ENCODE results near the gene FCGR2B.

The FCGR2B gene

GRCh38 chr1:161720422-161720821, 57.5 kb downstream of the FCGR2B start:
- no peak overlapping the region for H2AFZ ChIP-seq (ENCODE audit: low read depth, low read length)
- TF ChIP-seq EZH2 (IDR thresholded peaks at IDR 0.05; ENCODE audit: borderline replicate concordance, low read depth, low read length, severe bottlenecking) (no peak), CTCF (IDR thresholded peaks at IDR 0.05; ENCODE audit: borderline replicate concordance, extremely low read depth, low read length, poor library complexity, severe bottlenecking) (no peak)
- peaks cover 52% of the 10 kb centered on the region for H3K27me3 ChIP-seq (ENCODE audit: insufficient read depth, low read length, poor library complexity)
- H3K36me3 ChIP-seq (ENCODE audit: insufficient read depth, low read length), result no peaks in the 10 kb centered on the region
- no peak overlapping the region for H3K4me3 ChIP-seq (ENCODE audit: low read depth in 1 of 2, low read length in 2 of 2)
- no peaks in the 10 kb centered on the region; the same call in 1 of the 2 replicates for H3K4me1 ChIP-seq (ENCODE audit: insufficient read depth, low read length)
- no peak overlapping the region for H3K9ac ChIP-seq (ENCODE audit: low read depth, low read length)
- no peaks in the 10 kb centered on the region for H3K9me3 ChIP-seq (ENCODE audit: insufficient read depth, low read length, severe bottlenecking)
- no peak overlapping the region for H3K27ac ChIP-seq (ENCODE audit: low read length)
- H3K4me2 ChIP-seq (ENCODE audit: insufficient read depth, low read length), result no peak overlapping the region
- DNase-seq (no peak), ATAC-seq (ENCODE audit: insufficient read depth, low read depth) (no peak)
- no peaks in the 10 kb centered on the region for H3K79me2 ChIP-seq (ENCODE audit: insufficient read depth, low read length)
- H4K20me1 ChIP-seq (ENCODE audit: insufficient read depth, low read length), result no peaks in the 10 kb centered on the region

GRCh38 chr1:161720956-161721737, 58.2 kb downstream of the FCGR2B start, which contains the start of gene FCRLB:
TSS of gene FCRLB (plus strand) at chr1:161721544. CDS start at chr1:161722673, 1,129 bp downstream.
- Histone ChIP-seq H3K27me3 (ENCODE audit: insufficient read depth, low read length, poor library complexity) (peaks cover 52% of the 10 kb centered on the region), H3K9ac (ENCODE audit: low read depth, low read length) (no peak within 1 kb of the TSS), H4K20me1 (ENCODE audit: insufficient read depth, low read length) (no peaks in the 10 kb centered on the region), H3K4me1 (ENCODE audit: insufficient read depth, low read length) (peaks cover 7% of the 10 kb centered on the region), H3K4me3 (ENCODE audit: low read depth in 1 of 2, low read length in 2 of 2) (no peak within 1 kb of the TSS), H3K27ac (ENCODE audit: low read length) (no peak within 1 kb of the TSS), H3K9me3 (ENCODE audit: insufficient read depth, low read length, severe bottlenecking) (no peaks in the 10 kb centered on the region), H3K36me3 (ENCODE audit: insufficient read depth, low read length) (no peaks in the 10 kb centered on the region), H3K79me2 (ENCODE audit: insufficient read depth, low read length) (no peaks in the 10 kb centered on the region), H2AFZ (ENCODE audit: low read depth, low read length) (no peak within 1 kb of the TSS), H3K4me2 (ENCODE audit: insufficient read depth, low read length) (no peak within 1 kb of the TSS)
- DNase-seq, result no peak
- TF ChIP-seq EZH2 (IDR thresholded peaks at IDR 0.05; ENCODE audit: borderline replicate concordance, low read depth, low read length, severe bottlenecking), result no peak
- no peak for TF ChIP-seq CTCF (IDR thresholded peaks at IDR 0.05; ENCODE audit: borderline replicate concordance, extremely low read depth, low read length, poor library complexity, severe bottlenecking)
- no peak for ATAC-seq (ENCODE audit: insufficient read depth, low read depth)

DNA sequence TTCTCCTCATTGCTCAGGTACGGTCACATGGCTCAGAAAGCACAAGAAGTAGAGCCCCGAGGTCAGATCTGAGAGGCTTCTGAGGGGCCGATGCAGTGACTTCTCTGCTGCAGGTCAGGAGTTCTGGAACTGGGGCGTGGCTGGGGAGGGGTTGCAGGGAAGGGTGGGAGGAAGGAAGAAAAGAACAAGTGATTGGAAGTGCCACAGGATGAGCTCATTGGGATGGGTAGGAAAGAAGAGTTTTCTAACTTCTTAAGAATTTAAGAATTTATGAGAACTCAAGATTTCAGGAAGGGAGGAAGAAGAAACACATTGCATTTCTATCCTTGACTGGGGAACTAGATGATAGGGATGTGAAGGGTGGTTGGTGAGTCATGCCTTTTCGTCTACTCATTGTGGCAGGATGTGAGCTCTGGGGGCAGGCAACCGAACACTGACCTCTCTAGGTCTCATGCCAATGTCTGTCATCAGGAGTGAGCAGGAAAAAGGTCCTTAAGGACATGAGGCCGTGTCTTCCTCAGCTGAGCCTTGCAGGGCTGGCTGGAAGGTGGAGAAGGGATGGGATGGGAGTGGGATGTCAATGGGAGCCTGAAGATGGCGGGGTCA, 58.9 kb downstream of the FCGR2B start:
- no peak overlapping the region for H3K27ac ChIP-seq (ENCODE audit: low read length)

More for the DNA sequence above, 58.9 kb downstream of the FCGR2B start:
- Histone ChIP-seq H3K27me3 (ENCODE audit: insufficient read depth, low read length, poor library complexity) (peaks cover 54% of the 10 kb centered on the region), H3K9ac (ENCODE audit: low read depth, low read length) (no peak overlapping the region), H3K4me3 (ENCODE audit: low read depth in 1 of 2, low read length in 2 of 2) (no peak overlapping the region), H2AFZ (ENCODE audit: low read depth, low read length) (no peak overlapping the region), H3K4me1 (ENCODE audit: insufficient read depth, low read length) (peaks cover 12% of the 10 kb centered on the region), H3K9me3 (ENCODE audit: insufficient read depth, low read length, severe bottlenecking) (no peaks in the 10 kb centered on the region), H3K36me3 (ENCODE audit: insufficient read depth, low read length) (no peaks in the 10 kb centered on the region), H3K79me2 (ENCODE audit: insufficient read depth, low read length) (no peaks in the 10 kb centered on the region), H4K20me1 (ENCODE audit: insufficient read depth, low read length) (no peaks in the 10 kb centered on the region), H3K4me2 (ENCODE audit: insufficient read depth, low read length) (no peak overlapping the region)
- TF ChIP-seq CTCF (IDR thresholded peaks at IDR 0.05; ENCODE audit: borderline replicate concordance, extremely low read depth, low read length, poor library complexity, severe bottlenecking), result no peak
- no peak for TF ChIP-seq EZH2 (IDR thresholded peaks at IDR 0.05; ENCODE audit: borderline replicate concordance, low read depth, low read length, severe bottlenecking)
- DNase-seq (no peak), ATAC-seq (ENCODE audit: insufficient read depth, low read depth) (no peak)

All from DND-41 (cell line).